ENCODE measurements around the gene PTBP3. TPM values are rescaled to one million over a fixed set of nuclear protein-coding genes. Genes with fewer than 3 reads are reported as not detected.

The PTBP3 gene
- total and polyA plus RNA-seq, 2 of the 4 experiments (the other 2 are of a cell fraction), result 8.6 to 15.6 TPM

DNA sequence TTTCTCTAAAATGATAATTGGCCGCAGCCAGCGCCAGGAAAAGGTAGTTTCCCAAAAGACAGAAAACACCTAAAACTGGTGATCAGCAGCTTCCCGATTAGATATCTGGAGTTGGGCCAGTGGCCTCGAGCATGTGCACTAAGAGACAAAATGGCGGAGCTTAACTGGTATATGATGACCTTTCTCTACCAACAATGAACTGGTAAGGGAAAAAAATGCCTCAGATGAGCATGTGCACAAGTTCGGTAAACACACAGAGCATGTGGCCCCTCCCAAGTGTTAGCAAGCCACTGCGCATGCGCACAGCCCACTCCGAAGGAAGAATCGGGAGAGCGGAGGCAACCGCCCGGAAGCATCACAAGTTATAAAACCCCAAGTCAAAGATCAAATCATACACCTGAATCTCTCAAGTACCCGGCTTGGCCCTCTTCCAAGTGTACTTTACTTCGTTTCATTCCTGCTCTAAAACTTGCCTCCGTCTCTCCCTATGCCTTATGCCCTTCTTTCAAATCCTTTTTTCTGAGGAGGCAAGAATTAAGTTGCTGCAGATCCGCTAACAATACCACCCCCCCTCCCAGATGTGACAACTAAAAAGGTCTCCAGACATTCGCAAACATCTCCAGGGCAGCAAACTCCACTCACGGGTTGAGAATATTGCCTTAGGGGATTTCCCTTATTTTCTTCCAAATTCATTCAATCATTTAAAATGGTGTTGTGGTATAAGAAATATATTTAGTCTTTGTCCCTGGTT, 15.0 kb upstream of the PTBP3 start (continued):
- TF ChIP-seq RCOR1 (IDR thresholded peaks at IDR 0.05; ENCODE audit: insufficient replicate concordance, low read length), result no peak

DNA sequence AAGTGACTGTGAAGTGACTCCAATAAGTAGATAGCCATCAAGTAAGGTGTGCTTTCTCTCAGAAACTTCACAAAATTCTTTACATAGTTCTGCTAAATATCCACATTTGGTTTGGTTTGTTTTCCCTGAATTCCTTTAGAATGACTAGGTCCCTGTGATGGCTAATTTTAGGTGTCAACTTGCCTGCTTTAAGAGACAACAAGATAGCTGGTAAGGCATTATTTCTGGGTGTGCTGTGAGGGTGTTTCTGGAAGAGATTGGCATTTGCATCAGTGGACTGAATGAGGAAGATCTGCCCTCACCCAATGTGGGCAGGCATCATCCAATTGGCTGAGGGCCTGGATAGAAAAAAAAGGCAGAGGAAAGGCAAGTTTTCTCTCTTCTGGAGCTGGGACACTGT, 8.3 kb upstream of the PTBP3 start:
- Histone ChIP-seq H2BK15ac (ENCODE audit: low read depth, low read length) (no peak overlapping the region), H2BK120ac (ENCODE audit: low read depth, low read length) (peak overlapping the region; percentile 58; the same call in 1 of the 2 replicates), H3K27me3 (ENCODE audit: control insufficient read depth, insufficient read depth, low read length) (no peaks in the 10 kb centered on the region), H2AFZ (replicated peaks; ENCODE audit: low read length, poor library complexity) (peak overlapping the region; percentile 39), H4K91ac (ENCODE audit: insufficient read depth, low read depth, low read length) (no peak overlapping the region), H3K4me1 (ENCODE audit: control insufficient read depth, insufficient read depth, low read length) (peaks cover 3% of the 10 kb centered on the region; the same call in 1 of the 2 replicates), H2AK5ac (ENCODE audit: low read depth, low read length) (no peak overlapping the region; the same call in 1 of the 2 replicates), H2BK20ac (ENCODE audit: low read depth, low read length) (0 out of 2 replicates have a peak overlapping the region, but pooled peaks have one; percentile 6), H3K14ac (replicated peaks; ENCODE audit: low read depth, low read length) (0 out of 2 replicates have a peak overlapping the region, but pooled peaks have one; percentile 56), H3K4me3 (ENCODE audit: insufficient read depth, low read depth, low read length) (no peak overlapping the region), H3K18ac (ENCODE audit: low read depth, low read length) (no peak overlapping the region), H4K5ac (ENCODE audit: low read depth, low read length) (no peak overlapping the region), H3K9me1 (ENCODE audit: insufficient read depth, low read length) (peaks cover 3% of the 10 kb centered on the region; the same call in 1 of the 2 replicates), H3K27ac (ENCODE audit: insufficient read depth, low read length) (no peak overlapping the region), H2AK9ac (replicated peaks; ENCODE audit: low read depth, low read length, poor library complexity) (no peak overlapping the region), H3K23ac (ENCODE audit: low read depth, low read length) (no peak overlapping the region), H3K79me1 (ENCODE audit: low read depth in 1 of 2, low read length in 2 of 2) (no peaks in the 10 kb centered on the region), H3K4me2 (ENCODE audit: low read depth, low read length) (no peak overlapping the region), H3K56ac (ENCODE audit: extremely low read depth, insufficient read depth, low read length) (no peak overlapping the region), H4K8ac (ENCODE audit: low read depth in 2 of 2, low read length in 2 of 2) (no peak overlapping the region; a peak in 1 of 4 replicates), H2BK5ac (ENCODE audit: low read depth, low read length, poor library complexity, severe bottlenecking) (no peak overlapping the region), H4K20me1 (ENCODE audit: insufficient read depth, low read length) (no peaks in the 10 kb centered on the region), H3K36me3 (ENCODE audit: control insufficient read depth, insufficient read depth, low read length) (no peaks in the 10 kb centered on the region), H3K4ac (ENCODE audit: low read depth, low read length) (peak overlapping the region; percentile 78), H3K9ac (ENCODE audit: low read depth, low read length) (no peak overlapping the region), H3K9me3 (ENCODE audit: control insufficient read depth, insufficient read depth, low read length) (no peaks in the 10 kb centered on the region)
- ChIA-PET POLR2A (ENCODE audit: unreplicated experiment) (no interaction called here), CTCF (interaction anchor here (1.3 kb wide), 1 partner anchor 19 kb away, joined by 3 read pairs; no protein-coding TSS in a partner anchor)
- intact Hi-C loops (cut with micrococcal nuclease), result no loop called here
- peak; percentile 37 for DNase-seq
- dilution Hi-C loops (cut with HindIII; ENCODE audit: low sequenced_read_pairs, unreplicated experiment), result no loop called here
- in situ Hi-C loops (cut with MboI; ENCODE audit: low sequenced_read_pairs), result no loop called here
- ATAC-seq (ENCODE audit: low read depth), result peak; percentile 80
- no peak for TF ChIP-seq RFX5 (IDR thresholded peaks at IDR 0.05; ENCODE audit: low read depth, low read length)
- BruUV-seq (replicated peaks), result no TSS peak

Data from IMR-90 (cell line).